ENCODE results near the gene EIF3L.

- no peak for TF ChIP-seq CTCF (IDR thresholded peaks at IDR 0.05; ENCODE audit: borderline replicate concordance, extremely low read depth, low read length, poor library complexity, severe bottlenecking)
- no peak for TF ChIP-seq EZH2 (IDR thresholded peaks at IDR 0.05; ENCODE audit: borderline replicate concordance, low read depth, low read length, severe bottlenecking)
These were observed 33.6 kb upstream of the EIF3L start for GRCh38 chr22:37815593-37815992.

Measured in DND-41 (cell line).